Adrenal gland (tissue), 5 donors: ENCODE measurements around the gene EPO.

Experiments
- POLR2A ChIP-seq, 2 donors: fragments of 450-650 bp; IDR thresholded peaks; one replicate each; pipeline ENCODE4 v1.6.1; 2017; ENCODE audit warnings: antibody characterized with exemption in 2 of 2, mild to moderate bottlenecking in 2 of 2, moderate library complexity in 1 of 2
- TF ChIP-seq, protein P1 (sequence below), 6 experiments: fragments of 450-650 bp in 4 of 6; fragments of 200-600 bp in 2 of 6; sonication (generic) in 1 of 6; IDR thresholded peaks; 1 replicate in 5 of 6; 2 replicates in 1 of 6; pipeline versions ENCODE4 v1.5.1 to v1.8.0; 2016 to 2021; ENCODE audit warnings: antibody characterized with exemption in 6 of 6, mild to moderate bottlenecking in 2 of 6, moderate library complexity in 1 of 6
- donor health status: DM: no; HTN: no; CAD: no.

DNA sequence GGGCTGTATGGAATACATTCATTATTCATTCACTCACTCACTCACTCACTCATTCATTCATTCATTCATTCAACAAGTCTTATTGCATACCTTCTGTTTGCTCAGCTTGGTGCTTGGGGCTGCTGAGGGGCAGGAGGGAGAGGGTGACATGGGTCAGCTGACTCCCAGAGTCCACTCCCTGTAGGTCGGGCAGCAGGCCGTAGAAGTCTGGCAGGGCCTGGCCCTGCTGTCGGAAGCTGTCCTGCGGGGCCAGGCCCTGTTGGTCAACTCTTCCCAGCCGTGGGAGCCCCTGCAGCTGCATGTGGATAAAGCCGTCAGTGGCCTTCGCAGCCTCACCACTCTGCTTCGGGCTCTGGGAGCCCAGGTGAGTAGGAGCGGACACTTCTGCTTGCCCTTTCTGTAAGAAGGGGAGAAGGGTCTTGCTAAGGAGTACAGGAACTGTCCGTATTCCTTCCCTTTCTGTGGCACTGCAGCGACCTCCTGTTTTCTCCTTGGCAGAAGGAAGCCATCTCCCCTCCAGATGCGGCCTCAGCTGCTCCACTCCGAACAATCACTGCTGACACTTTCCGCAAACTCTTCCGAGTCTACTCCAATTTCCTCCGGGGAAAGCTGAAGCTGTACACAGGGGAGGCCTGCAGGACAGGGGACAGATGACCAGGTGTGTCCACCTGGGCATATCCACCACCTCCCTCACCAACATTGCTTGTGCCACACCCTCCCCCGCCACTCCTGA, 2.4 kb downstream of the EPO start:
- TF ChIP-seq, protein P1, sequence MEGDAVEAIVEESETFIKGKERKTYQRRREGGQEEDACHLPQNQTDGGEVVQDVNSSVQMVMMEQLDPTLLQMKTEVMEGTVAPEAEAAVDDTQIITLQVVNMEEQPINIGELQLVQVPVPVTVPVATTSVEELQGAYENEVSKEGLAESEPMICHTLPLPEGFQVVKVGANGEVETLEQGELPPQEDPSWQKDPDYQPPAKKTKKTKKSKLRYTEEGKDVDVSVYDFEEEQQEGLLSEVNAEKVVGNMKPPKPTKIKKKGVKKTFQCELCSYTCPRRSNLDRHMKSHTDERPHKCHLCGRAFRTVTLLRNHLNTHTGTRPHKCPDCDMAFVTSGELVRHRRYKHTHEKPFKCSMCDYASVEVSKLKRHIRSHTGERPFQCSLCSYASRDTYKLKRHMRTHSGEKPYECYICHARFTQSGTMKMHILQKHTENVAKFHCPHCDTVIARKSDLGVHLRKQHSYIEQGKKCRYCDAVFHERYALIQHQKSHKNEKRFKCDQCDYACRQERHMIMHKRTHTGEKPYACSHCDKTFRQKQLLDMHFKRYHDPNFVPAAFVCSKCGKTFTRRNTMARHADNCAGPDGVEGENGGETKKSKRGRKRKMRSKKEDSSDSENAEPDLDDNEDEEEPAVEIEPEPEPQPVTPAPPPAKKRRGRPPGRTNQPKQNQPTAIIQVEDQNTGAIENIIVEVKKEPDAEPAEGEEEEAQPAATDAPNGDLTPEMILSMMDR (IDR thresholded peaks at IDR 0.05), result no peak
- no peak for TF ChIP-seq POLR2A (IDR thresholded peaks at IDR 0.05)
